Keratinocyte (primary cell): Measurements from ENCODE around the gene STRIP1.

Experiments used
- CTCF ChIP-seq, 3 experiments: IDR thresholded peaks in 1 of 3; conservative IDR thresholded peaks in 1 of 3; optimal IDR thresholded peaks in 1 of 3; 2 replicates in 2 of 3; 3 replicates in 1 of 3; pipeline versions ENCODE3 to v1.5.1; 2011; ENCODE audit warnings: low read length in 3 of 3, mild to moderate bottlenecking in 3 of 3, moderate library complexity in 2 of 3, control low read depth in 1 of 3, inconsistent platforms in 1 of 3; ENCODE audit not compliant: insufficient read depth in 2 of 3; ENCODE audit errors: extremely low read depth in 1 of 3
- EZH2 ChIP-seq: IDR thresholded peaks from one replicate; pipeline ENCODE4 v1.6.1; 2012; ENCODE audit warnings: inconsistent platforms, mild to moderate bottlenecking, low read length, moderate library complexity

GRCh38 chr1:110086961-110087360, 52.5 kb downstream of the STRIP1 start:
- no peak for TF ChIP-seq CTCF (optimal IDR thresholded peaks at IDR 0.05 in 1 of 3, IDR thresholded peaks at IDR 0.05 in 1 of 3, conservative IDR thresholded peaks at IDR 0.05 in 1 of 3; ENCODE audit: extremely low read depth in 1 of 3, insufficient read depth in 2 of 3, low read length in 3 of 3)
- no peak for TF ChIP-seq EZH2
